Measurements from ENCODE around the gene RFX2. TPM values are rescaled to one million over a fixed set of nuclear protein-coding genes. Genes with fewer than 3 reads are reported as not detected.
A peak's percentile ranks its signal among the peaks of the same experiment; 100 is the strongest.

RFX2 gene
- total and polyA plus RNA-seq, 10 of the 15 experiments (the other 5 are each of a cell fraction or from before 2014, with no cell fraction given) = 3.2 to 9.8 (median 4.7) TPM

DNA sequence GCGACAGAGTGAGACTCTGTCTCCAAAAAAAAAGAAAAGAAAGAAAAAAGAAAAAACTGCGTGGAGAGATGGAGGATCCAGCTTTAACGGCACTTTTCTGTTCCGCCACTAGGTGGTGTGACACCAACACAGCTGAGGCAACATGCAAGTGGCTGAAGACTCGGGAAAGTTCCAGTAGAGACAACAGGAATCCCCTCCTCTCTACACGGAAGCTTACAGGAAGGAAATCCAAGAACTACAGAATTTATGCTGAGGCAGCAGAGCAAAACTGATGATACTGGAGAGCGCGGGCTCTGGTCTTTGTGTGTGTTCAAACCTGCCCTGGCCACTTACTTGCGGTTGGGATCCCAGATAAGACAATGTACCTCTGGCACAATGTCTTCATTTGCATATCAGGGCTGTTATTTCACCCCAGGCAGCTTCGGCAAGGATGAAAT is 142.3 kb downstream of the RFX2 start (continued):
- TF ChIP-seq TAF1 (IDR thresholded peaks at IDR 0.05; ENCODE audit: borderline replicate concordance, low read depth, low read length) (no peak), HDAC6 (IDR thresholded peaks at IDR 0.05; ENCODE audit: unreplicated experiment) (no peak), SMC3 (IDR thresholded peaks at IDR 0.05; ENCODE audit: borderline replicate concordance, low read length) (peak; percentile 50; the same call in 1 of the 2 replicates), SIN3A (IDR thresholded peaks at IDR 0.05; ENCODE audit: low read depth, low read length) (no peak), RBBP5 (conservative IDR thresholded peaks at IDR 0.05) (no peak), RCOR1 (conservative IDR thresholded peaks at IDR 0.05; ENCODE audit: low read depth, low read length) (no peak), GATAD2B (conservative IDR thresholded peaks at IDR 0.05; ENCODE audit: low read depth) (no peak), BCL11A (IDR thresholded peaks at IDR 0.05; ENCODE audit: low read depth, low read length) (no peak), IRF4 (IDR thresholded peaks at IDR 0.05; ENCODE audit: low read depth, low read length) (no peak), IKZF1 (conservative IDR thresholded peaks at IDR 0.05) (peak; percentile 55; the same call in 1 of the 2 replicates), KAT2A (conservative IDR thresholded peaks at IDR 0.05; ENCODE audit: control insufficient read depth, low read depth, low read length) (no peak), FOS (IDR thresholded peaks at IDR 0.05; ENCODE audit: borderline replicate concordance, extremely low read depth, insufficient read length) (no peak), ZNF622 (IDR thresholded peaks at IDR 0.05) (no peak), TARDBP (IDR thresholded peaks at IDR 0.05; ENCODE audit: borderline replicate concordance) (no peak), MYC (IDR thresholded peaks at IDR 0.05; ENCODE audit: insufficient read depth, insufficient read length, insufficient replicate concordance, low read length, severe bottlenecking) (no peak), NR2C2 (IDR thresholded peaks at IDR 0.05; ENCODE audit: borderline replicate concordance, control insufficient read depth, insufficient read length, low read depth) (no peak), HCFC1 (IDR thresholded peaks at IDR 0.05; ENCODE audit: low read length) (no peak), RUNX3 (IDR thresholded peaks at IDR 0.05; ENCODE audit: low read length) (no peak), MTA3 (IDR thresholded peaks at IDR 0.05; ENCODE audit: borderline replicate concordance, low read length) (no peak)
- TF ChIP-seq, protein P1, sequence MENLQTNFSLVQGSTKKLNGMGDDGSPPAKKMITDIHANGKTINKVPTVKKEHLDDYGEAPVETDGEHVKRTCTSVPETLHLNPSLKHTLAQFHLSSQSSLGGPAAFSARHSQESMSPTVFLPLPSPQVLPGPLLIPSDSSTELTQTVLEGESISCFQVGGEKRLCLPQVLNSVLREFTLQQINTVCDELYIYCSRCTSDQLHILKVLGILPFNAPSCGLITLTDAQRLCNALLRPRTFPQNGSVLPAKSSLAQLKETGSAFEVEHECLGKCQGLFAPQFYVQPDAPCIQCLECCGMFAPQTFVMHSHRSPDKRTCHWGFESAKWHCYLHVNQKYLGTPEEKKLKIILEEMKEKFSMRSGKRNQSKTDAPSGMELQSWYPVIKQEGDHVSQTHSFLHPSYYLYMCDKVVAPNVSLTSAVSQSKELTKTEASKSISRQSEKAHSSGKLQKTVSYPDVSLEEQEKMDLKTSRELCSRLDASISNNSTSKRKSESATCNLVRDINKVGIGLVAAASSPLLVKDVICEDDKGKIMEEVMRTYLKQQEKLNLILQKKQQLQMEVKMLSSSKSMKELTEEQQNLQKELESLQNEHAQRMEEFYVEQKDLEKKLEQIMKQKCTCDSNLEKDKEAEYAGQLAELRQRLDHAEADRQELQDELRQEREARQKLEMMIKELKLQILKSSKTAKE (IDR thresholded peaks at IDR 0.05; ENCODE audit: low read depth, poor library complexity, severe bottlenecking) = no peak
- TF ChIP-seq, protein P2, sequence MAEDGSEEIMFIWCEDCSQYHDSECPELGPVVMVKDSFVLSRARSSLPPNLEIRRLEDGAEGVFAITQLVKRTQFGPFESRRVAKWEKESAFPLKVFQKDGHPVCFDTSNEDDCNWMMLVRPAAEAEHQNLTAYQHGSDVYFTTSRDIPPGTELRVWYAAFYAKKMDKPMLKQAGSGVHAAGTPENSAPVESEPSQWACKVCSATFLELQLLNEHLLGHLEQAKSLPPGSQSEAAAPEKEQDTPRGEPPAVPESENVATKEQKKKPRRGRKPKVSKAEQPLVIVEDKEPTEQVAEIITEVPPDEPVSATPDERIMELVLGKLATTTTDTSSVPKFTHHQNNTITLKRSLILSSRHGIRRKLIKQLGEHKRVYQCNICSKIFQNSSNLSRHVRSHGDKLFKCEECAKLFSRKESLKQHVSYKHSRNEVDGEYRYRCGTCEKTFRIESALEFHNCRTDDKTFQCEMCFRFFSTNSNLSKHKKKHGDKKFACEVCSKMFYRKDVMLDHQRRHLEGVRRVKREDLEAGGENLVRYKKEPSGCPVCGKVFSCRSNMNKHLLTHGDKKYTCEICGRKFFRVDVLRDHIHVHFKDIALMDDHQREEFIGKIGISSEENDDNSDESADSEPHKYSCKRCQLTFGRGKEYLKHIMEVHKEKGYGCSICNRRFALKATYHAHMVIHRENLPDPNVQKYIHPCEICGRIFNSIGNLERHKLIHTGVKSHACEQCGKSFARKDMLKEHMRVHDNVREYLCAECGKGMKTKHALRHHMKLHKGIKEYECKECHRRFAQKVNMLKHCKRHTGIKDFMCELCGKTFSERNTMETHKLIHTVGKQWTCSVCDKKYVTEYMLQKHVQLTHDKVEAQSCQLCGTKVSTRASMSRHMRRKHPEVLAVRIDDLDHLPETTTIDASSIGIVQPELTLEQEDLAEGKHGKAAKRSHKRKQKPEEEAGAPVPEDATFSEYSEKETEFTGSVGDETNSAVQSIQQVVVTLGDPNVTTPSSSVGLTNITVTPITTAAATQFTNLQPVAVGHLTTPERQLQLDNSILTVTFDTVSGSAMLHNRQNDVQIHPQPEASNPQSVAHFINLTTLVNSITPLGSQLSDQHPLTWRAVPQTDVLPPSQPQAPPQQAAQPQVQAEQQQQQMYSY (CRISPR knock-in tag; IDR thresholded peaks at IDR 0.05) = no peak
- TF ChIP-seq, protein P3, sequence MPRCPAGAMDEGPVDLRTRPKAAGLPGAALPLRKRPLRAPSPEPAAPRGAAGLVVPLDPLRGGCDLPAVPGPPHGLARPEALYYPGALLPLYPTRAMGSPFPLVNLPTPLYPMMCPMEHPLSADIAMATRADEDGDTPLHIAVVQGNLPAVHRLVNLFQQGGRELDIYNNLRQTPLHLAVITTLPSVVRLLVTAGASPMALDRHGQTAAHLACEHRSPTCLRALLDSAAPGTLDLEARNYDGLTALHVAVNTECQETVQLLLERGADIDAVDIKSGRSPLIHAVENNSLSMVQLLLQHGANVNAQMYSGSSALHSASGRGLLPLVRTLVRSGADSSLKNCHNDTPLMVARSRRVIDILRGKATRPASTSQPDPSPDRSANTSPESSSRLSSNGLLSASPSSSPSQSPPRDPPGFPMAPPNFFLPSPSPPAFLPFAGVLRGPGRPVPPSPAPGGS (IDR thresholded peaks at IDR 0.05; ENCODE audit: borderline replicate concordance, insufficient read depth, low read depth, low read length, poor library complexity, severe bottlenecking) = no peak
- TF ChIP-seq, protein P4, sequence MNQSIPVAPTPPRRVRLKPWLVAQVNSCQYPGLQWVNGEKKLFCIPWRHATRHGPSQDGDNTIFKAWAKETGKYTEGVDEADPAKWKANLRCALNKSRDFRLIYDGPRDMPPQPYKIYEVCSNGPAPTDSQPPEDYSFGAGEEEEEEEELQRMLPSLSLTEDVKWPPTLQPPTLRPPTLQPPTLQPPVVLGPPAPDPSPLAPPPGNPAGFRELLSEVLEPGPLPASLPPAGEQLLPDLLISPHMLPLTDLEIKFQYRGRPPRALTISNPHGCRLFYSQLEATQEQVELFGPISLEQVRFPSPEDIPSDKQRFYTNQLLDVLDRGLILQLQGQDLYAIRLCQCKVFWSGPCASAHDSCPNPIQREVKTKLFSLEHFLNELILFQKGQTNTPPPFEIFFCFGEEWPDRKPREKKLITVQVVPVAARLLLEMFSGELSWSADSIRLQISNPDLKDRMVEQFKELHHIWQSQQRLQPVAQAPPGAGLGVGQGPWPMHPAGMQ (IDR thresholded peaks at IDR 0.05; ENCODE audit: borderline replicate concordance) = no peak
